Renal pelvis (tissue), 4 donors: ENCODE results near the gene ARF6. TPM values are rescaled to one million over a fixed set of nuclear protein-coding genes. Genes with fewer than 3 reads are reported as not detected.
"Not testable (repeated sequence)": the region's sequence is repeated elsewhere in the genome, so short reads cannot be mapped to it uniquely, and the experiment has no call there.

ENCODE experiments used
- DNase-seq: peaks from one replicate; pipeline ENCODE4 v3.0.0-alpha.2; 2013
- polyA plus RNA-seq, 3 donors: library from polyadenylated mRNA; unstranded; fragments of 120-200 nt; gene quantifications; one replicate each; pipeline ENCODE4 v1.2.1, GENCODE V29; 2013; ENCODE audit not compliant: insufficient read length in 3 of 3

ARF6 gene
- polyA plus RNA-seq, 3 donors = 78.4 to 84.6 (median 82.0) TPM

- DNase-seq = no peak
Observed at GRCh38 chr14:49900973-49901372, 8.1 kb downstream of the ARF6 start.

DNA sequence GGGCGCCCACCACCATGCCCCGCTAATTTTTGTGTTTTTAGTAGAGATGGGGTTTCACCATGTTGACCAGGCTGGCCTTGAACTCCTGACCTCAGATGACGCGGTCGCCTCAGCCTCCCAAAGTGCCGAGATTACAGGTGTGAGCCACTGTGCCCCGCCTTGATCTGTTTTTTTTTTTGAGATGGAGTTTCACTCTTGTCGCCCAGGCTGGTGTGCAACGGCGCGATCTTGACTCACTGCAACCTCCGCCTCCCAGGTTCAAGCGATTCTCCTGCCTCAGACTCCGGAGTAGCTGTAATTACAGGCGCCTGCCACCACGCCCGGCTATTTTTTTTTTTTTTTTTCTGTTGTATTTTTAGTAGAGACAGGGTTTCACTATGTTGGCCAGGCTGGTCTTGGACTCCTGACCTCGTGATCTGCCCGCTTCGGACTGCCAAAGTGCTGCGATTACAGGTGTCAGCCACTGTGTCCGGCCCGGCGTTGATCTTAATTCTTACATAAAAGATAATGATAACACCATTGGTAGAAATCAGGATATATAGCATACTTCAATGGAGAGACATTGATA lies 9.9 kb downstream of the ARF6 start:
- not testable (repeated sequence) for DNase-seq

DNA sequence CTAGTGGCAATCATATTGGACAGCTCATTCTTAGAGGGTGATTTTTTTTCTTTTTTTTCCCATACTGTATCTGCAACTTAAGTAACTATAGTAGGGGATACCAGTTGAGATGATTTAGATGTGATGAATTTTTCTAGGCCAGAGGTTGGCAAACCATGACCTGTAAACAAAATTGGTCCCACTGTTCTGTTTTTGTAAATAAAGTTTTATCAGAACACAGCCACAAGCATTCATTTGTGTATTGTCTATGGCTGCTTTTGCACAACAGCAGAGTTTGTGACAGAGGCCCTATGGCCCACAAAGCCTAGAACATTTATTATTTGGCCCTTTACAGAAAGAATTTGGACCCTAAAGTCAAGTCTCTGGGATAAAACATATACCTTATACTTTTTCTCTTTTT lies 11.4 kb downstream of the ARF6 start:
- DNase-seq = no peak

- no peak for DNase-seq
Observed at GRCh38 chr14:49905989-49906388, 13.1 kb downstream of the ARF6 start.

DNA sequence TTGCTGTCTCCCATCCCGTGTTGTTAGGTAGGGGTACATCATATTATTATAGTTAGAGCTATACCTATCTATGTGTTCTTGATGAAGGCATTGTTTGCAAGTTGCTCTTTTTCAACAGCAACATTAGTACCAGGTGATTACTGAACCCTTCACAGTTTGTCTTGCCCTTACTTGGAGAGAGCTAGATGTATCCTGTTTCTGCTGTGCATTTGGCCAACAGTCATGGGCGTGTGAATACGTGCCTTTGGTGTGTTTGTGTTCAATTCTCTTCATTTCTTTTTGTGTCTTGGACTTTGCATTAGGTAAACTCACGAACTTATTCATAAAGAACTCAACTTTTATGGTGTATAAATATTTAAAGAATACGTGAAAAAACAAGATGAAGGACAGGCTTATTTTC lies 14.3 kb downstream of the ARF6 start:
- no peak for DNase-seq

GRCh38 chr14:49908433-49908782 lies 15.5 kb downstream of the ARF6 start:
- DNase-seq = no peak

- no peak for DNase-seq
Observed at GRCh38 chr14:49909016-49909415, 16.1 kb downstream of the ARF6 start.

GRCh38 chr14:49915085-49915484 lies 22.2 kb downstream of the ARF6 start:
- no peak for DNase-seq

DNA sequence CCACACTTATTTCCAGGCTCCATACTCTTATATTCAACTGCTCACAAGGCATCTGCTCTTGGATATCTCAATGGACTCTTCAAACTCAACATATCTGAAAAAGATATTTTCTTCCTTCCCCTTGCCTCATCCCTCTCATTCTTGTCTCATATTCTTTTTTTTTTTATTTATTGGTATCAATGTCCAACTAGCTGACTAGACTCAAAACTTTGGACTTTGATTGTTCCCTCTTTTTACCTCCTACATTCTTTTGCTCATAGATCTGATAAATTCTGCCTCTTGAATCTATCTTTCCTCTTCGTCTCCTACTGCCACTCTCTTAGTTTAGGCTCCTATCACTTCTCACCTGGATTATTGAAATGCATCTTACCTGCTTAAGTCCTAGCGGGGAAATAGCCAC lies 25.8 kb downstream of the ARF6 start:
- no peak for DNase-seq

- DNase-seq = no peak
Observed at GRCh38 chr14:49919825-49920659, 27.2 kb downstream of the ARF6 start.

DNA sequence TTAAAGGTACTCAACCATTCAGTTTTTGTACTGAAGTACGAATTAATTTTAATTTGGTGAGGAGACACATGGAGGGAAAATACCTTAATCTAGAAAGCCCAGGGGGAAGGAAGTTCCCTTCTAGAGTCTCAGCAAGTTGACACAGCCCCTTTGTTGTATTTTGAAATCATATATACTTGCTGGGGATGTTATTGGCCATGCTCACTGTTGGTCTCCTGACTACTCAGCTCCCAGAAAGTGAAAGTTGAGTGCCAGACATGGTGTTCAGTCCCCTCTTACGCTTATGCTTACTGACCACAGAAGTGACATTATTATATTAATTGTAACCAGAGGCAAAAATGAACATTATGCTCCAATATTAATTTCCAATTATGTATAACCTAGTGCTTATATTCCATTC lies 28.1 kb downstream of the ARF6 start:
- no peak for DNase-seq

DNA sequence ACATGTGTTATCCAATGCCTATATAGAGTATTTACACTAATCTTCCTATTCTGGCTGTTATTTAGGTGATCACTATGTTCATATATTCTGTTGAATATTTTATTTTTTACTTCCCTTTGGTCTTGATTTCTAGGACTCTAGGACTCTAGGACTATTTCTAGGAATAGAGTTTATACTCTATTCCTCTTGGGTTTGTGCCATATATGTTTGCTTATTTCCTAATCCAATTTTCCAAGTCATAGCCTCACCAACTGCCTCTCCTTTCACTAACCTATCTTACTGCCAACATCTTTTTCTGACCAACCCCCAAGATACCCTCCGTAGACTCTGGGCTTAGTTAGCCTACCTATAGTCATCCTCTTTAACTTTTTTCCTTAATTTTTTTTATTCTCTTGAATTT lies 28.5 kb downstream of the ARF6 start:
- DNase-seq = no peak

DNA sequence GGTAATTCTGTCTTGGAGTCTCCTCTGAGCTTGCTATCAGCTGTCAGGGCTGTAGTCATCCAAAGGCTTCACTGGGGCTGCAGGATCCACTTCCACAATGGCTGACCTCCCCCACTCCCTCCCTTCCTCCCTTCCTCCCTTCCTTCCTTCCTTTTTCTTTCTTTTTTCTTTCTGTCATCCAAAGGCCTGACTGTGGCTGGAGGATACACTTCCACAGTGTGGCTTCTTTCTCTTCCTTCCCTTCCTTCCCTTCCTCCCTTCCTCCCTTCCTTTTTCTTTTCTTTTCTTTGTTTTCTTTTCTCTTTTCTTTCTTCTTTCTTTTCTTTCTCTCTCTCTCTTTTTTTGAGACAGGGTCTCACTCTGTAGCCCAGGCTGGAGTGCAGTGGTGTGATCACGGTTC lies 30.6 kb downstream of the ARF6 start:
- DNase-seq = no peak

DNA sequence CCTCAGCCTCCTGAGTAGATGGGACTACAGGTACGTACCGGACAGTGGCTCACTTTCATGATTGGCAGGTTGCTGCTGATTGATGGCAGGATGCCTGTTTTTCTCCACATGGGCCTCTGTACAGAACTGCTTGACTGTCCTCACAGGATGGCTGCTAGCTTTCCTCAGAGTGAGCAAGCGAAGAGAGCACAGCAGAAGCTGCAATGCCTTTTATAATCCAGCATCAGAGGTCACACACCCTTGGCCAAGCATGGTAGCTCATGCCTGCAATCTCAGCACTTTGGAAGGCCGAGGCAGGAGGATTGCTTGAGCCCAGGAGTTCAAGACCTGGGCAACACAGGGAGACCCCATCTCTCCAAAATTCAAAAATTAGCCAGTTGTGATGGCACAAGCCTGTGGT lies 31.0 kb downstream of the ARF6 start:
- no peak for DNase-seq

- DNase-seq = no peak
Observed at GRCh38 chr14:49924852-49925251, 32.0 kb downstream of the ARF6 start.

- DNase-seq = no peak
Observed at GRCh38 chr14:49926803-49927202, 33.9 kb downstream of the ARF6 start.

- no peak for DNase-seq
Observed at GRCh38 chr14:49928015-49928414, 35.1 kb downstream of the ARF6 start.

- DNase-seq = no peak
Observed at GRCh38 chr14:49930720-49931119, 37.8 kb downstream of the ARF6 start.

DNA sequence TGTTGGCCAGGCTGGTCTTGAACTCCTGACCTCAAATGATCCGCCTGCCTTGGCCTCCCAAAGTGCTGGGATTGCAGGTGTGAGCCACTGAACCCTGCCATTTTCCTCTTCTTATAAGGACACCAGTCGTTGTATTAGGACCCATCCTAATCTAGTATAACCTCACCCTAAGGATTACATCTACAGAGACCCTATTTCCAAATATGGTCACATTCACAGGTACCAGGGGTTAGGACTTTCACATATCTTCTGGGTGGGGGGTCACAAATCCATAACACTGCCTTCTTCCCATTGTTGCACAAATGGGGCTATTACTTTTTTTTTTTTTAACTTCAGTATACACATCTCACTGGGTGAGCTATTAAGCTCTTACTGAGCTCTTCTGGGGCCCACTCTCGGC lies 38.6 kb downstream of the ARF6 start:
- DNase-seq = no peak

DNA sequence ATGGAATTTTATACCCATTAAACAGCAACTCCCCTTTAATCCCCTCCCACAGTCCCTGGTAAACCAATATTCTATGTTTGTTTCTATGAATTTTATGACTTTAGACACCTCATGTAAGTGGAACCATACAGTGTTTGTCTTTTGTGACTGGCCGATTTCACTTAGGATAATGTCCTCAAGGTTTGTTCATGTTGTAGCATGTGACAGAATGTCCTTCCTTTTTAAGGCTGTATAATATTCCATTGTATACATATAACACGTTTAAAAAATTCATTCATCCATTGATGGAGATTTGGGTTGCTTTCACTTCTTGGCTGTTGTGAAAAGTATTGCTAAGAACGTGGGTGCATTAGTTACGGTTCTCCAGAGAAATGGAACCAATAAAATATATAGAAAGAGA lies 40.2 kb downstream of the ARF6 start:
- DNase-seq = no peak

- DNase-seq = no peak
Observed at GRCh38 chr14:49933704-49934103, 40.8 kb downstream of the ARF6 start.

DNA sequence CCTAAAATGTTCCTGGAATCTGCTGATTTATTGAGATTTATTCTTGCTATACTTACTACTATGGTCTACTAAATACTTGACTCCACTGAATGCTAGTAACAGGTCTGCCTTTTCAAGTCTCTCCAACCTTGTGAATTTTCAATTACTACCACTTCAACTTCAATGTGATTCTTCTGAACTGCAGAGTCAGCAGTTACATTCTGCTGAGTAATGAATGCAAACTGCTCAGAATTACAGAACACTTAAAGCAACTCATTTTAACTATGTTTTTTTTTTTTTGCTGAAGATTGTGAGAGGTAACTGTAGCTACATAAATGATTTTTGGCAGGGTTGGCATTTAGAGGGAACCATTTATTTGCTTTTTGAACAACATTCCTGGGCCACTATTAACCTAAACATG lies 41.8 kb downstream of the ARF6 start:
- no peak for DNase-seq

GRCh38 chr14:49935526-49935925 lies 42.6 kb downstream of the ARF6 start:
- no peak for DNase-seq

GRCh38 chr14:49936246-49936645 lies 43.4 kb downstream of the ARF6 start:
- DNase-seq = not testable (repeated sequence)
